NT2/D1 (cell line): ENCODE data around the gene ILRUN.

Source experiments
- SUZ12 ChIP-seq: IDR thresholded peaks from 2 replicates; pipeline ENCODE4 v1.6.1; 2011; ENCODE audit not compliant: insufficient read length, insufficient read depth; ENCODE audit errors: extremely low read depth
- YY1 ChIP-seq: IDR thresholded peaks from 2 replicates; pipeline ENCODE4 v1.6.1; 2011; ENCODE audit not compliant: insufficient read length, insufficient read depth
- ZNF274 ChIP-seq: IDR thresholded peaks from 2 replicates; pipeline ENCODE4 v1.6.1; 2011; ENCODE audit warnings: mild to moderate bottlenecking, low read depth, low read length

DNA sequence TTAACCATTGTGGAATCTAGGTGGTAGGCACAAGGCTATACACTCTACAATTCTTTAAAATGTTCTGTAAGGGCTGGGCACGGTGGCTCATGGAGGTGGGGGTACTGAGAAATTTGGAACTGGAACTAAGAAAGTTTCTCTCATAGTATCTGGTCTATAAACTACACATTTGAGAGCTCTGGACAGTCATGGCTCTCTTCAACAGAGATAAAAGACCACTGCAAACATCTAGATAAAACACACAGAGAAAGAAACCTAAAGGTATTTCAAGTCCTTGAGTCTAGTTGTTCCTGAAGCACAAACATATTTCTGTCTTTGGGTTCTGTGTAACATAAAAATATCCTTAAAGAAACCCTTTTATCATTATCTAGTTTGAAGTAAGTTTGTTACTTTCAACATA, 35.2 kb downstream of the ILRUN start:
- TF ChIP-seq SUZ12, result no peak
- no peak for TF ChIP-seq YY1
- no peak for TF ChIP-seq ZNF274
